Measurements from ENCODE around the gene SLC37A3.

DNA sequence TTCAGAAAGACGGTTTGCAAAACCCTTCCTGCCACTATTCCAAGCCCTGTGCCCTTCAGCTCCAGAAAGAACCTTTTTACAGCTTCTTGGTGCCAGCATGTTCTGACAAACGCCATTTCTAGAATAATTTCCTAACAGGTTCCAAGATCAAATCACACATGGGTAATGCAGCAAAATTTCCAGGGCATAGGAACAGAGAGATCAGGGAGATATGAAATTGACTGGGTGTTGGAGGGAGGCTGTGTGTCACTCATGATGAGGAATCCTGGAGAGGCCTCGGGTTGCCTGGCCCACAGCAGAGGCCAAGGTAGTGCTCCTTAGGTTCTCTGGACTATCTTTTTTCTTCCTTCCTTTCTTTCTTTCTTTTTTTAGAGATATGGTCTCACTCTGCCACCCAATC, 35.1 kb upstream of the SLC37A3 start:
- TF ChIP-seq, protein P1, sequence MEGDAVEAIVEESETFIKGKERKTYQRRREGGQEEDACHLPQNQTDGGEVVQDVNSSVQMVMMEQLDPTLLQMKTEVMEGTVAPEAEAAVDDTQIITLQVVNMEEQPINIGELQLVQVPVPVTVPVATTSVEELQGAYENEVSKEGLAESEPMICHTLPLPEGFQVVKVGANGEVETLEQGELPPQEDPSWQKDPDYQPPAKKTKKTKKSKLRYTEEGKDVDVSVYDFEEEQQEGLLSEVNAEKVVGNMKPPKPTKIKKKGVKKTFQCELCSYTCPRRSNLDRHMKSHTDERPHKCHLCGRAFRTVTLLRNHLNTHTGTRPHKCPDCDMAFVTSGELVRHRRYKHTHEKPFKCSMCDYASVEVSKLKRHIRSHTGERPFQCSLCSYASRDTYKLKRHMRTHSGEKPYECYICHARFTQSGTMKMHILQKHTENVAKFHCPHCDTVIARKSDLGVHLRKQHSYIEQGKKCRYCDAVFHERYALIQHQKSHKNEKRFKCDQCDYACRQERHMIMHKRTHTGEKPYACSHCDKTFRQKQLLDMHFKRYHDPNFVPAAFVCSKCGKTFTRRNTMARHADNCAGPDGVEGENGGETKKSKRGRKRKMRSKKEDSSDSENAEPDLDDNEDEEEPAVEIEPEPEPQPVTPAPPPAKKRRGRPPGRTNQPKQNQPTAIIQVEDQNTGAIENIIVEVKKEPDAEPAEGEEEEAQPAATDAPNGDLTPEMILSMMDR (IDR thresholded peaks at IDR 0.05) = no peak
- TF ChIP-seq ZFX (IDR thresholded peaks at IDR 0.05; ENCODE audit: borderline replicate concordance) = no peak

All from 22Rv1 (cell line).